NCI-H2227 (cell line): ENCODE measurements around the gene TSHZ2.
A peak's percentile ranks its signal among the peaks of the same experiment; 100 is the strongest.

Experiments
- DNase-seq: peaks from one replicate; lab custom pipeline; 2025; ENCODE audit not compliant: unreplicated experiment; lab: John Stamatoyannopoulos, UW

TSHZ2 gene

DNA sequence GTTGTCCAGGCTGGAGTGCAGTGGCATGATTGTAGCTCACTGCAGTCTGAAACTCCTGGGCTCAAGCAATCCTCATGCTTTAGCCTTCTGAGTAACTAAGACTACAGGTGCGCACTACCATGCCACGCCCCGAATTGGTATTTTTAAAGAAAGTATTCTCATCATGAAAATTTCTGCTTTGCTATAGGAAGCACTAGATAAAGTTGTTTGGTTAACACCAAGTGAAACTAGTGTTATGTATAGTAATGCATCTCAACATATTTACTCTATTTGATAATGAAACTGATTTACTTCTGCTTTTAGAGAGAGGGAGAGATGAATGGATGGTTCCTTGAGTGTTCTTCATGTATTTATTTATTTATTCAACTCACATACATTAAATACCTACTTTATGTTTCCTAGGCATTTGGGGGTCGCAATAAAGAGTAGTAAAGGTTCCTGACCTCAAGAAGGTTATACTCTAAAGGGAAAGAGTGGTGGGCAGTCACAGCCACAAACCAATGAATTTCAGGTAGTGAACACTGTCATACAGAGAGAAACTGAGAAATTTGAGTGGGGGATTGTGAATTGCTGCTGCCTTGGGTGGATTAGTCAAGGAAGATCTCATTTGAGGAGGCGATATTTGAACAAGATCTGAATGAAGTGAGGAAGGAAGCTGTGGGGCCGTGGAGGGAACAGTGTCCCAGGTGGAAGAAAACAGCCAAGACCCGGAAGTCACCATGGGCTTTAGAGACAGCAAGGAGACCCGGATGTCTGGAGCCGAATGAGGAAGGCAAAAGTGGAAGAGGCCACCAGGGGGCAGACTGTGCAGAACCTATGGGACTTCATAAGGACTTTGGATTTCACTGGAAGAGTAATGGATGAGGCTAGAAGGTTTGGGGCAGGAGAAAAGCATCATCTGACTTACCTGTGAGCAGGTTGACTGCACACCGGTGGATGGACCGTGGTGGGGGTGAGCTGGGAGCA is 185.6 kb downstream of the TSHZ2 start:
- DNase-seq = peak; percentile 10

DNA sequence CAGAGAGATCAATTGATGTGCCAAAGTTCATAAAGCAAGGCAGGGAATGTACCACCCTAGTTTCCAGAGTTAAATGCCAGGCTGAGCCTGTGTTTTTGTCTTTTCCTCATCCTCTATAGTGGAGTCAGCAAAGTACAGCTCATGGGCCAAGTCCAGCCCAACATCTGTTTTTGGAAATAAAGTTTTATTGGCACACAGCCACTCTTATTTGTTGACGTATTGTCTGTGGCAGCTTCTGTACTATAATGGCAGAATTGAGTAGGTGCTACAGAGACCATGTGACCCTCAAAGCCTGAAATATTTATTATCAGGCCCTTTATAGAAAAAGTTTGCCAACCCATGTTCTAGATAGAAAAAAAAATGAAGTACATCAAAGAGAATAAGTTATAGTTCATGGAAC is 187.0 kb downstream of the TSHZ2 start:
- DNase-seq = no peak

DNA sequence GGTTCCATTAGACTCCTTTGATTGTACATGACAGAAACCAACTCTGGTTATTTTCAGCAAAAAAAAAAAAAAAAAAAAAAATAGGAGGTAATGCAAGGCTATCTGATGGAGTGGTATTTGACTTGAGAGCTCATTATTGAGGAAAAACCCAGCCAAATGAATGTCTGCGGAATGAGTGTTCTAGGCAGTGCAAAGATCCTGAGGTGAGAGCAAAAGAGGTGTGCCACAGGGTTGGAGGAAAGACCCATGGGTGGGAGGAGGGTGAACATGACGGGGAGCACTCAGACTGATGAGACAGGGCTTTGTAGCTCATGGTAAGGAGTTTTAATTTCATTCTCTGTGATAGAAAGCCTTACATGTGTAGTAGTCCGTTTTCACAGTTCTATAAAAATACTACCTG is 188.9 kb downstream of the TSHZ2 start:
- DNase-seq = no peak

DNA sequence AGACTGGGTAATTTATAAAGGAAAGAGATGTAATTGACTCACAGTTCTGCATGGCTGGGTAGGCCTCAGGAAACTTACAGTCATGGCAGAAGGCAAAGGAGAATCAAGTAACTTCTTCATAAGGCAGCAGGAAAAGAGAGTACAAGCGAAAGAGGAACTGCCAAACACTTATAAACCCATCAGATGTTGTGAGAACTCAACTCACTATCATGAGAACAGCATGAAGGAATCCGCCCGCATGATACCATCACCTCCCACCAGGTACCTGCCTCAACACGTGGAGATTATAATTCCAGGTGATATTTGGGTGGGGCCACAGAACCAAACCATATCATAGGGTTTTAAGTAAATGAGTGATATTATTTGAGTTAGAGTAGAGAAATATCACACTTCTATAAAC is 189.3 kb downstream of the TSHZ2 start:
- DNase-seq = no peak

DNA sequence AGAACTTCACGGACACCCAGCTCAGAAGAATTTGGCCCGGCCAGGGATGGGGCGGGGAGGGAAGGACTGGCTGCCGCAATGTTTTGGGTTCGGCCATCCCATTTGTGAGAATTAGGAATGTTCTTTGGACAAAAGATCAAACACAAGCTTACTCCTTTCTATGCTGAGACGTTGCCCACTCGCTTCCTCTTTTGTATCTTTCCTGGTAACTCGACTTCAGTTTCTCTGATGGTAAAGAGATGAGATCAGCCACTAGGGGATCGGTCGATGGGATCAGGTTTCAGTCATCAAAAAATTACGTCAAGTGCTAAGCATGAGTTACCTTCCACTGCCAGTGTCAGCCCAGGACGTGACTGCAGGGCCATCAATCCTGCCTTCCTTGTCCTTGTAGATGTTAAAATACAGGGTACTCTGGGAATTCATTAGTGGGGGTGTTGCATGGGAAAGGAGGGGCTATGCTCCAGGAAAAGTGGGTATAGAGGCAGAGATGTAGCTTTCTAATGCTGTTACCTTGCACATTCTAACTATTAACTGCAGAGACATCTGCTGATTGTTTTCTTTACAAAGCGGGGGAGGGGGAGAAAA is 190.2 kb downstream of the TSHZ2 start:
- DNase-seq = no peak

GRCh38 chr20:53163486-53163885 is 191.3 kb downstream of the TSHZ2 start:
- no peak for DNase-seq

DNA sequence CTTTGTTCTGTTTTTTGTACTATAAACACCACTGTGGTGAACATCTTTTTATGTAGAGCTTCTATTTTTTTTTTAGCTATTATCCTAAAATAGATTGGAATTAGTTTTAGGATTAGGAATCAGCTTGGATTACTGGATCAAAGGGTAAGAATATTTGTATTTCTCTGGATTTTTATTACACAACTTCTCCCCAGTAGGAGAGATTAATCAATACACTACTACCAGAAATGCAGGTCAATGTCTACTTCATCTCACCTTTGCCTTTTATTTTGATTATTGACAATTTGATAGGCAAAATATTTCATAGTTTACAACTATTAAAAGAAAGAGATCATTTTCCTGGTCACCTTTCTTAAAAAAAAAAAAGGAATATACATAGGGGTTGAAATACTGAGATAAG is 191.9 kb downstream of the TSHZ2 start:
- no peak for DNase-seq

DNA sequence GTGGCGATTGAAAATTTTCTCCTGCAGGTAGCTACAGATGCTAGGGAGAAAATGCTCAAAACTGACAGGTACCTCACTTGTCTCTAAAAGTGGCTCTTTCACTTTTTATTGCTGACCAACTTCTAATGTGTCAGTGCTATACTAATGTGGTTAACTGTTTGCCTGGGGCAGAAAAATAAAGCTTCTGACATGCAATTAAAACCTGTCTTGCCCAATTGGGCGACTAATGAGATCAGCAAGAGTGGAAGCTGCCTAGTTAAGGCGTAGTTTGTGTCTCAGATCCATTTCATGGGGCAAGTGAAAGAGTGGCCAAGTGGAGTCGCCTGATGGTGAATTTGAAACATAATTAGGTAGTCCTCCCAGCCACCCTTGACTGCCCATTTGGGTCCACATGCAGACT is 193.3 kb downstream of the TSHZ2 start:
- DNase-seq = no peak

GRCh38 chr20:53168491-53168890 is 196.3 kb downstream of the TSHZ2 start:
- no peak for DNase-seq

GRCh38 chr20:53170196-53170595 is 198.0 kb downstream of the TSHZ2 start:
- DNase-seq = no peak

DNA sequence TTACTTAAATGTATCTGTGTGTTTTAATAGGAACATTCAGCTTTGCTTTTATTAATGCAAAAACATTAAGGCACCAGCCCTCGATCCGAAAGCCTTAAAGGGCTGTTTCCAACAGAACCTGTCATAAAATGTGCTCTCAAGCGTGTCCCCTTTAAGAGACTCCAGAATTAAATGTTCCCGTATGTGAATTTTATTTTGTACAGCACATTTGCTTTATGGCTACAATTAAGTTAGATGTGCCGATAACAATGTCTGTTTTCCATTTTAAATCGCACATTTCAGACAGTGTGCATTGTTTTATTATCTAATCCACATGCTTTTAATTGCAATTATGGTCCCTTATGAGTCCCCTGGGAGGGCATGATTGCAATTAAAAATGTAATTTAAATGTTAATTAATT is 198.9 kb downstream of the TSHZ2 start:
- DNase-seq = no peak

DNA sequence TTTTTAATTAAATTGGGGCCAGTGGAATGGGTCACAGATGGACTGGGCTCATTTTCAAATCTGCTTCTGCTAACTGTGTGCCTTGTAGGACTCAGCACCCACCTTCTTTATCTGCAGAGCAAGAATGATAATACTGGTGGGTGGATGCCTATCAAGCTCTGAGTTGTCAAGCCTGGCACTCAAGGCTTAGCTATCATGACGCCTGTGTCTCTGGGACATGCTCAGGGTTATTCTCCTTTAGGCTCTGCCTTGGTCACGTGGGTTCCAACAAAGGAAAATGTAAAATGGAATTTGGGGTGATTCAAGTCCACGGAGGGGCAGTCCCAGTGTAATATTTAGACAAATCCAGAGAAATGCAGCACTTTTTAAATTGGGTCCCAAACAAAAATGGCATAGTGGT is 202.3 kb downstream of the TSHZ2 start:
- DNase-seq = no peak

DNA sequence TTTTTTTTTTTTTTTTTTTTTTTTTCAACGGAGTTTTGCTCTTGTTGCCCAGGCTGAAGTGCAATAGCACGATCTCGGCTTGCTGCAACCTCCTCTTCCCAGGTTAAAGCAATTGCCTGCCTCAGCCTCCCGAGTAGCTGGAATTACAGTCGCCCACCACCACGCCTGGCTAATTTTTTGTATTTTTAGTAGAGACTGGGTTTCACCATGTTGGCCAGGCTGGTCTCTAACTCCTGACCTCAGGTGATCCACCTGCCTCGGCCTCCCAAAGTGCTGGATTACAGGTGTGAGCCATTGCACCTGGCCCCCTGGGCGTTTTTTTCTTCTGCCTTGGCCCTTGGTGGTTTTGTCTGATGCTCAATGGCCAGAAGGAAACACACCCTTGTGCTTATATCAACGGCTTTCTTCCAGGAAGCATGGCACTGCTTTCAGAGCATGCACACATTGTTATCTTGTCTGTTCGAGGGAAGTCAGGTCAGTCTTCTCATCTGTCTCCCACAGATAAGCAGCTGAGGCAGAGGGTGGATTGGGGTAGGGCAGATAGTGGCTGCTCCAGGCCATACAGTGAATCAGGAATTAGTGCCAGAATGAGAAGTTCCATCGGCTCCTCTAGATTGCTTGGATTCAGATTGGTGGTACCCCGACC is 203.1 kb downstream of the TSHZ2 start:
- DNase-seq = no peak

DNA sequence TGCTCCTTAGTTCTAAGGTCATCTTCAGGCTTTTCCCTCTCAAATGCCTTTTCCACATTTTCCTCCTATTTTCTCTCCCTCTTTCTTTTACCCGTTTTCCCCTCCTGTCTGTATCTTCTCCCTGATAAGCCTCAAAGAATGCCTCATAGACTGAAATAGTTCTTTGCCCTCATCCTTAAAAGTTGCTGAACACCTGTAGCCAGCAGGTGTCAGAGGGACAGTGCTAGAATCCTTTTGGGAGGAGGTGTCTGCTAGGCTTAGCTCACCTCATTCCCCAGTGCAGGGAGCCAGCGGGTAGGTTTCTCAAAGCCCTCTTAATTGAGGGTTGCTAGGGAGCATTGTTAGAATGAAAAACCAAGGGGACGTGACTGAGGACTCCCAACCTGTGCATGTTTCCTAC is 204.0 kb downstream of the TSHZ2 start:
- DNase-seq = peak; percentile 14

- DNase-seq = no peak
These were observed 205.5 kb downstream of the TSHZ2 start for GRCh38 chr20:53177687-53178086.

- no peak for DNase-seq
These were observed 207.6 kb downstream of the TSHZ2 start for GRCh38 chr20:53179749-53180148.

DNA sequence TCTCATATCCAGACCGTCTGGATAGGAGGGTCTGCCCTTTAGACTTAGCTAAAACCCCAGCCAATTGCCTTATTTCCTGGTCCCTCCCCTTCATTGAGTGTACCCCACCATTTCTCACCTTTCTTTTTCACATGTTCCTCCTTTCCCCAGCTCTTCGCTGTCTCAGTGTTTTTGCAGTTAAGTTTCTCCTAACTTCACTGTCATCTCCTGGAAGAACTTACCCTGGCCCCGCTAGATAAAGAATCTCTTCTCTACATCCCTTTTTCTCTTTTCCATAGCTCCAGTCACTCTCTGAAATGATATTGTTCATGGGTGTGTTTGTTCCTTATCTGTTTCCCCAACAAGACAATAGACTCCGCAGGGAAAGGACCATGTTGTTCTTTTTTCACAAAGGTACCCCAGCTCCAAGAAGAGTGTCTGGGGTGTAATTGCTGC is 208.8 kb downstream of the TSHZ2 start:
- DNase-seq = no peak

DNA sequence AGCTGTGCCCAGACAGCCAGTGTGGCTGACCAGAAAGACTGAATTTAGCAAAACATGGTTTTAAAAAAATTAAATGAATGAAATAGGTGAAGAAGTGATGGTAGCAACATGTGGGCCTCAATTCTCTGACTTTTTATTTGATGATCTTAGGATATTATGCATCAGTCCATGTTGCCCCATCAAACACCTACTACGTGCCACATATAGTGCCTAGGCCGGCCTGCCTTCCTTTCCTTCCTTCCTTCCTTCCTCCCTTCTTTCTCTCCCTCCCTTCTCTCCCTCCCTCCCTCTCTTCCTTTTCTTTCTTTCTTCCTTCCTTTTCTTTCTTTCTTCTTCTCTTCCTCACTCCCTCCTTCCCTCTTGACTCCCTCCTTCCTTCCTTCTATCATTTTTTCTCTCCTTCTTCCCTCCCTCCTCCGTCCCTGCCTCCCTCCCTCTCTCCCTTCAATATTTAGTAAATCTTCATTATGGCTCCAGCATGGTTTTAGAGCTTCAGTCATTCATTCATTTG is 209.8 kb downstream of the TSHZ2 start:
- DNase-seq = no peak

- no peak for DNase-seq
These were observed 211.0 kb downstream of the TSHZ2 start for GRCh38 chr20:53183181-53183580.

DNA sequence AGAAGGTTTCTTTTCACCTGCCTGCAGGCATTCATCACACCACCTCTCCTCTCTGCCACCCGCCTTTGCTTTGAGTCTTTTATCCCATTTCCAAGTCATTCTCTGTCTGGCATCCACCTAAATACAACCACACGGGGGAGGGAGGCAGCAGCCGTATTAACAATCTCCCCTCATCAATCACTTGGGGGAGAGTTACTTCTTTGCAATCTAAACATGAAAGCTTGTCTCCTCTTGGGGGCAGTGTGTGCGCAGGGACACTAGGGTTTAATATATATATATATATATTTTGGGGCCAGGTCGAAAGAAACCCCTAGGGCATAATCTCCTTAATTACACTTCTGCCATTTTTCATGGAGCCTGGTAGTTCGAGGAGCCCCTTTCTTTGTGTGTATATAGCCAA is 214.5 kb downstream of the TSHZ2 start:
- no peak for DNase-seq

- no peak for DNase-seq
These were observed 215.4 kb downstream of the TSHZ2 start for GRCh38 chr20:53187392-53188068.
